Measurements from ENCODE around the gene PUS7L. TPM values are rescaled to one million over a fixed set of nuclear protein-coding genes. Genes with fewer than 3 reads are reported as not detected.

The PUS7L gene
- total RNA-seq: 10 to 100 TPM in 2 of 4 donors, 1 to 10 TPM in 2; 3.0 to 16.3 (median 9.5) TPM

- intact Hi-C loops (cut with DNase I; ENCODE audit: low total_unique reads) (no loop called here), in situ Hi-C loops (cut with MboI; ENCODE audit: low pct_ligation_motif_present in 1 of 4, low pct_unique_long_range_greater_than_20kb in 1 of 4, low sequenced_read_pairs in 3 of 4) (loop anchor here in 1 of 4 donors (5.0 kb wide), 1 partner anchor 48 kb away; the partner anchor contains the start of gene TWF1)
- peak; percentile 97 for DNase-seq
- peak within 1 kb of the TSS; percentile 42 to 93 (median 70) for H3K4me3 ChIP-seq
- TF ChIP-seq CTCF (IDR thresholded peaks at IDR 0.05) (peak in 4 of 5 experiments; percentile 25 to 60 (median 46)), POLR2AphosphoS5 (IDR thresholded peaks at IDR 0.05) (peak; percentile 56 to 89 (median 88)), EP300 (IDR thresholded peaks at IDR 0.05; ENCODE audit: low read depth) (no peak), POLR2A (IDR thresholded peaks at IDR 0.05) (peak; percentile 91)
- peaks cover 5 to 49% (median 25%) of the 10 kb centered on the region in 4 donors for H3K4me1 ChIP-seq
- H3K27ac ChIP-seq: peak within 1 kb of the TSS; percentile 91 to 97 (median 94)
- no peaks in the 10 kb centered on the region for H3K36me3 ChIP-seq
- H3K27me3 ChIP-seq: no peaks in the 10 kb centered on the region
- WGBS, 2 donors (ENCODE audit: low coverage in 1 of 2): 0% methylated on average over 2 to 41 of the region's 54 CpGs
- H3K9me3 ChIP-seq: no peaks in the 10 kb centered on the region
Measured at GRCh38 chr12:43758728-43759563, at the start of gene PUS7L, which contains the start of gene IRAK4. TSS of gene PUS7L (minus strand) at chr12:43758790. CDS start at chr12:43755245, 3,545 bp downstream. TSS of gene IRAK4 (plus strand) at chr12:43758951. CDS start at chr12:43768112, 9,161 bp downstream.

GRCh38 chr12:43807386-43807785 lies 48.8 kb upstream of the PUS7L start:
- Histone ChIP-seq H3K27me3 (no peaks in the 10 kb centered on the region), H3K4me1 (peaks cover 11 to 33% (median 19%) of the 10 kb centered on the region in 4 donors), H3K9me3 (no peaks in the 10 kb centered on the region), H3K27ac (peak overlapping the region in 2 of 4 donors; percentile 98 to 99), H3K36me3 (no peaks in the 10 kb centered on the region), H3K4me3 (no peak overlapping the region)
- in situ Hi-C loops (cut with MboI; ENCODE audit: low pct_ligation_motif_present in 1 of 4, low pct_unique_long_range_greater_than_20kb in 1 of 4, low sequenced_read_pairs in 3 of 4): loop anchor here in 1 of 4 donors (5.0 kb wide), 1 partner anchor 50 kb away; the partner anchor contains the start of genes IRAK4 and PUS7L
- intact Hi-C loops (cut with DNase I; ENCODE audit: low total_unique reads): no loop called here
- no peak for DNase-seq
- TF ChIP-seq CTCF (IDR thresholded peaks at IDR 0.05) (no peak), POLR2A (IDR thresholded peaks at IDR 0.05) (no peak), POLR2AphosphoS5 (IDR thresholded peaks at IDR 0.05) (no peak), EP300 (IDR thresholded peaks at IDR 0.05; ENCODE audit: low read depth) (no peak)
- 92% methylated on average over 3 of the region's 3 CpGs; no CpG with 5 or more reads in 1 of the 2 donors for WGBS, 2 donors (ENCODE audit: low coverage in 1 of 2)

GRCh38 chr12:43806737-43807072 lies 48.1 kb upstream of the PUS7L start:
- in situ Hi-C loops (cut with MboI; ENCODE audit: low pct_ligation_motif_present in 1 of 4, low pct_unique_long_range_greater_than_20kb in 1 of 4, low sequenced_read_pairs in 3 of 4): loop anchor here in 1 of 4 donors (5.0 kb wide), 1 partner anchor 49 kb away; the partner anchor contains the start of genes IRAK4 and PUS7L

More at GRCh38 chr12:43806737-43807072, 48.1 kb upstream of the PUS7L start:
- Histone ChIP-seq H3K27me3 (no peaks in the 10 kb centered on the region), H3K9me3 (no peaks in the 10 kb centered on the region), H3K4me1 (peaks cover 11 to 33% (median 19%) of the 10 kb centered on the region in 4 donors), H3K4me3 (peak overlapping the region; percentile 83 to 100 (median 94)), H3K36me3 (peaks cover 0 to 3% (median 0%) of the 10 kb centered on the region in 4 donors), H3K27ac (peak overlapping the region; percentile 97 to 99 (median 98))
- WGBS, 2 donors (ENCODE audit: low coverage in 1 of 2): 2 to 10% methylated on average over 3 of the region's 3 CpGs
- TF ChIP-seq POLR2A (IDR thresholded peaks at IDR 0.05) (no peak), CTCF (IDR thresholded peaks at IDR 0.05) (no peak), EP300 (IDR thresholded peaks at IDR 0.05; ENCODE audit: low read depth) (no peak), POLR2AphosphoS5 (IDR thresholded peaks at IDR 0.05) (no peak)
- DNase-seq: no peak
- intact Hi-C loops (cut with DNase I; ENCODE audit: low total_unique reads): no loop called here
